Measurements from ENCODE around the gene PGP. TPM values are rescaled to one million over a fixed set of nuclear protein-coding genes. Genes with fewer than 3 reads are reported as not detected.

The PGP gene
- polyA plus RNA-seq, 1 donor (not counting 4 experiments of a cell fraction or from before 2014, with no cell fraction given): 10.3 TPM

DNA sequence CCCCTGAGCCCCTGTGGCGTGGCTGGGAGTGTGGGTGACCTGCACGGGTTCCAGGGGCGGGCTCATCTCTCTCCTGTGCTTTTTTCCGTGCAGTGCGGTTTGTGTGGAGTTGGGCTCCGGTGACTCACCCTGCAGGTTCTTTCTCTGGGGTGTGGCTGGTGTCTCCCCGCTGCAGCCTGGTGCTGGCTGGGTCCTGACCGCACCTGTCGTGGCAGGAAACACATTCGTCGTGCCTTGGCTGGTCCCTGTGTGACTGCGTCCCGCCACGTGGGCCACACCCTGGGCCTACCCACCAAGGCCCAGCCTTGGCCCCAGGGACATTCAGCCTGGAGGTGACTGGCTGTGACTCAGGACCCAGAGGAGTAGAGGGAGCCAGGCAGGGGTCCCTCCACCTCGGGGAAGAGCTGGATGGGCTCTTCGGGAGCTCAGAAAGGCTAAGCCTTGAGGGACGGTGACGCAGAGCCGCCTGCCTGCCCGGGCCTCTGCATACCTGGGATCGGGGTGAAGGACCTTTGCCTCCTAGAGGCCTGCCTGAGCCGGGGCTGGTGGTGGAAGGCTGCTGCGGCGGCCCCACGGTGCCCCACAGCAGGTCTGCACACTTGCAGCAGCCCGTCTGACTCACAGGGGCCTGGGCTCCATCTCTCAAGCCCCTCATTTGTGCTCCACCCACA, 51.3 kb downstream of the PGP start:
- Histone ChIP-seq H3K9me3 (ENCODE audit: control insufficient read depth, low read depth, low read length) (no peaks in the 10 kb centered on the region), H3K79me2 (ENCODE audit: control insufficient read depth, insufficient read depth, low read length) (peaks cover 49% of the 10 kb centered on the region), H3K4me3 (ENCODE audit: control insufficient read depth in 2 of 3, extremely low read depth in 1 of 3, insufficient read depth in 2 of 3, low read depth in 1 of 3, low read length in 3 of 3) (peak overlapping the region in 1 of 3 experiments; percentile 38), H2AFZ (ENCODE audit: control insufficient read depth, low read length) (no peak overlapping the region), H3K4me2 (ENCODE audit: control insufficient read depth, extremely low read depth, insufficient read depth, low read depth, low read length) (peak overlapping the region; percentile 67), H4K20me1 (ENCODE audit: control insufficient read depth, extremely low read depth, insufficient read depth, low read length) (peaks cover 33% of the 10 kb centered on the region), H3K27me3 (ENCODE audit: control insufficient read depth, extremely low read depth, insufficient read depth, low read length) (no peaks in the 10 kb centered on the region), H3K9ac (ENCODE audit: control insufficient read depth, extremely low read depth, insufficient read depth, low read length) (peak overlapping the region; percentile 59), H3K4me1 (ENCODE audit: control insufficient read depth, extremely low read depth, insufficient read depth, low read length) (peaks cover 51% of the 10 kb centered on the region), H3K27ac (ENCODE audit: control insufficient read depth, insufficient read depth, low read length) (peak overlapping the region; percentile 76), H3K9me1 (ENCODE audit: control insufficient read depth, extremely low read depth, insufficient read depth, low read length) (peaks cover 6% of the 10 kb centered on the region), H3K36me3 (ENCODE audit: control insufficient read depth in 2 of 2, extremely low read depth in 1 of 2, insufficient read depth in 2 of 2, low read length in 2 of 2) (peaks cover 15 to 22% of the 10 kb centered on the region in 2 experiments)
- dilution Hi-C loops (cut with MboI; ENCODE audit: extremely low pct_ligation_motif_present, low sequenced_read_pairs): no loop called here
- DNase-seq (ENCODE audit: low read depth, low spot score) (peak; percentile 93), FAIRE-seq (peak; percentile 90)
- no peak for TF ChIP-seq EZH2 (IDR thresholded peaks at IDR 0.05; ENCODE audit: low read length)
- TF ChIP-seq, protein P1, sequence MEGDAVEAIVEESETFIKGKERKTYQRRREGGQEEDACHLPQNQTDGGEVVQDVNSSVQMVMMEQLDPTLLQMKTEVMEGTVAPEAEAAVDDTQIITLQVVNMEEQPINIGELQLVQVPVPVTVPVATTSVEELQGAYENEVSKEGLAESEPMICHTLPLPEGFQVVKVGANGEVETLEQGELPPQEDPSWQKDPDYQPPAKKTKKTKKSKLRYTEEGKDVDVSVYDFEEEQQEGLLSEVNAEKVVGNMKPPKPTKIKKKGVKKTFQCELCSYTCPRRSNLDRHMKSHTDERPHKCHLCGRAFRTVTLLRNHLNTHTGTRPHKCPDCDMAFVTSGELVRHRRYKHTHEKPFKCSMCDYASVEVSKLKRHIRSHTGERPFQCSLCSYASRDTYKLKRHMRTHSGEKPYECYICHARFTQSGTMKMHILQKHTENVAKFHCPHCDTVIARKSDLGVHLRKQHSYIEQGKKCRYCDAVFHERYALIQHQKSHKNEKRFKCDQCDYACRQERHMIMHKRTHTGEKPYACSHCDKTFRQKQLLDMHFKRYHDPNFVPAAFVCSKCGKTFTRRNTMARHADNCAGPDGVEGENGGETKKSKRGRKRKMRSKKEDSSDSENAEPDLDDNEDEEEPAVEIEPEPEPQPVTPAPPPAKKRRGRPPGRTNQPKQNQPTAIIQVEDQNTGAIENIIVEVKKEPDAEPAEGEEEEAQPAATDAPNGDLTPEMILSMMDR (optimal IDR thresholded peaks at IDR 0.05 in 1 of 3, IDR thresholded peaks at IDR 0.05 in 1 of 3, conservative IDR thresholded peaks at IDR 0.05 in 1 of 3; ENCODE audit: extremely low read depth in 1 of 3, insufficient read depth in 2 of 3, low read length in 3 of 3): no peak

DNA sequence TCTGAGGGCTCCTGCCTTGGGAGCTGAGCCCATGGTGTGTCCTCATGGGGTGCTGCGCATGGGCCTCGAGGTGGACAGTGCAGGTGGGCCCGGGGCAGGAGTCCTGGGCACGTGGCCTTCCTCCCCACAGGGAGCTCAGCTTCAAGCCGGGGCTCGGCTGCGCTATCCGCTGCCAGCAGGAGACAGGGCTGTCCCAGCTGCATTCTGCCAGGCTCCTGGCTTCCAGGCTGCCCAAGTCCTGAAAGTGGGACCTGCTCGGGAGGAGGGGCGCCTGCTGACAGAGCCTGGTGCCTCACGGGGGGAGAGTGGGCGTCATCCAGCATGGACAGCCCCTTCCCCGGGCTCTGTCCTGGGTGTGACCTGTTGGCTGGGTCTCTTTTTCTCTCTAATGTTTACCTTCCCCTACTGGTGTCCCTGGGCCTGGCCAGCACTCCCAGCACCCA, 51.9 kb downstream of the PGP start:
- TF ChIP-seq, protein P1 (optimal IDR thresholded peaks at IDR 0.05 in 1 of 3, IDR thresholded peaks at IDR 0.05 in 1 of 3, conservative IDR thresholded peaks at IDR 0.05 in 1 of 3; ENCODE audit: extremely low read depth in 1 of 3, insufficient read depth in 2 of 3, low read length in 3 of 3): peak in 1 of 3 experiments; percentile 6
- TF ChIP-seq EZH2 (IDR thresholded peaks at IDR 0.05; ENCODE audit: low read length): no peak
- no peak for FAIRE-seq
- dilution Hi-C loops (cut with MboI; ENCODE audit: extremely low pct_ligation_motif_present, low sequenced_read_pairs): no loop called here
- no peak overlapping the region for H2AFZ ChIP-seq (ENCODE audit: control insufficient read depth, low read length)
- H3K27me3 ChIP-seq (ENCODE audit: control insufficient read depth, extremely low read depth, insufficient read depth, low read length): no peaks in the 10 kb centered on the region
- no peak for DNase-seq (ENCODE audit: low read depth, low spot score)
- H3K27ac ChIP-seq (ENCODE audit: control insufficient read depth, insufficient read depth, low read length): peak overlapping the region; percentile 61
- H3K79me2 ChIP-seq (ENCODE audit: control insufficient read depth, insufficient read depth, low read length): peaks cover 55% of the 10 kb centered on the region
- peaks cover 57% of the 10 kb centered on the region for H3K4me1 ChIP-seq (ENCODE audit: control insufficient read depth, extremely low read depth, insufficient read depth, low read length)
- peak overlapping the region; percentile 67 for H3K4me2 ChIP-seq (ENCODE audit: control insufficient read depth, extremely low read depth, insufficient read depth, low read depth, low read length)
- H3K9me3 ChIP-seq (ENCODE audit: control insufficient read depth, low read depth, low read length): no peaks in the 10 kb centered on the region
- peaks cover 34% of the 10 kb centered on the region for H4K20me1 ChIP-seq (ENCODE audit: control insufficient read depth, extremely low read depth, insufficient read depth, low read length)
- H3K9ac ChIP-seq (ENCODE audit: control insufficient read depth, extremely low read depth, insufficient read depth, low read length): peak overlapping the region; percentile 59
- H3K36me3 ChIP-seq (ENCODE audit: control insufficient read depth in 2 of 2, extremely low read depth in 1 of 2, insufficient read depth in 2 of 2, low read length in 2 of 2): peaks cover 9 to 20% of the 10 kb centered on the region in 2 experiments
- peaks cover 6% of the 10 kb centered on the region for H3K9me1 ChIP-seq (ENCODE audit: control insufficient read depth, extremely low read depth, insufficient read depth, low read length)
- H3K4me3 ChIP-seq (ENCODE audit: control insufficient read depth in 2 of 3, extremely low read depth in 1 of 3, insufficient read depth in 2 of 3, low read depth in 1 of 3, low read length in 3 of 3): no peak overlapping the region
